K562 (cell line): ENCODE data around the gene ZNF292. TPM values are rescaled to one million over a fixed set of nuclear protein-coding genes. Genes with fewer than 3 reads are reported as not detected.
A peak's percentile ranks its signal among the peaks of the same experiment; 100 is the strongest.

Experiments
- ATAC-seq: fragments of 200-7000 bp; cut with Tn5 transposase; 3 replicates; pipeline ENCODE4 v1.9.1; 2020; ENCODE audit warnings: moderate library complexity
- BruUV-seq: library from RNA; stranded (reverse); fragments of 400-500 nt; replicated peaks from 2 replicates; lab custom pipeline; 2021; lab: Mats Ljungman, UMichigan
- CTCF ChIA-PET: fragments of 300-600 bp; formaldehyde crosslinking; extraction: SDS; loops from one replicate; lab custom pipeline; 2021; ENCODE audit warnings: low intra/inter-chr PET ratio; lab: Yijun Ruan, JAX
- POLR2A ChIA-PET: fragments of 300-600, 350-650 bp; sonication (Branson Sonifier 250); formaldehyde crosslinking; extraction: SDS; loops from one replicate; lab custom pipeline; 2021; ENCODE audit warnings: antibody characterized with exemption, inconsistent platforms; lab: Yijun Ruan, JAX
- DNase-seq, 4 experiments: peaks; one replicate each; pipeline versions ENCODE4 v3.0.0 to v3.0.0-alpha.2; 2011 to 2018; ENCODE audit warnings: low spot score in 3 of 4, mixed read lengths in 3 of 4; ENCODE audit errors: extremely low read depth in 1 of 4
- FAIRE-seq: peaks from 2 replicates; lab custom pipeline; 2011; peaks lifted over from hg19 to GRCh38; lab: Jason Lieb, UNC
- H2AFZ ChIP-seq: 2 replicates; pipeline ENCODE4 v1.6.0; 2011; ENCODE audit warnings: low read depth, low read length, control low read depth, inconsistent platforms
- H3K27ac ChIP-seq: fragments of 200-600 bp; 3 replicates; pipeline ENCODE4 v1.8.0; 2011; ENCODE audit warnings: low read depth, mild to moderate bottlenecking, control low read depth, inconsistent platforms, low read length, moderate library complexity, mixed read lengths; ENCODE audit errors: extremely low read depth
- H3K27me3 ChIP-seq, 2 experiments: fragments of 300-600 bp in 1 of 2; 2 replicates in 1 of 2; 3 replicates in 1 of 2; pipeline versions ENCODE4 v1.6.0 to v1.8.0; 2011; ENCODE audit warnings: inconsistent platforms in 2 of 2, low read length in 2 of 2, mild to moderate bottlenecking in 1 of 2, mixed read lengths in 1 of 2, moderate library complexity in 1 of 2; ENCODE audit not compliant: control insufficient read depth in 2 of 2, insufficient read depth in 2 of 2
- H3K36me3 ChIP-seq: fragments of 300-600 bp; 3 replicates; pipeline ENCODE4 v1.8.0; 2011; ENCODE audit warnings: mild to moderate bottlenecking, low read length, inconsistent platforms; ENCODE audit not compliant: control insufficient read depth, insufficient read depth
- H3K4me1 ChIP-seq, 2 experiments: fragments of 200-600 bp in 1 of 2; replicated peaks in 1 of 2; 2 replicates in 1 of 2; 3 replicates in 1 of 2; pipeline versions ENCODE4 v1.5.1 to v1.8.0; 2011; ENCODE audit warnings: inconsistent platforms in 2 of 2, low read length in 2 of 2, mild to moderate bottlenecking in 1 of 2, mixed read lengths in 1 of 2, moderate library complexity in 1 of 2; ENCODE audit not compliant: control insufficient read depth in 2 of 2, insufficient read depth in 2 of 2
- H3K4me2 ChIP-seq: 2 replicates; pipeline ENCODE4 v1.6.1; 2011; ENCODE audit warnings: low read length, control low read depth, inconsistent platforms, mixed read lengths; ENCODE audit not compliant: insufficient read depth
- H3K4me3 ChIP-seq: fragments of 200-600 bp; sonication (generic), shearing (Covaris generic); 2 replicates; pipeline ENCODE4 v1.5.1; 2016; ENCODE audit warnings: control low read depth, inconsistent platforms
- H3K79me2 ChIP-seq: fragments of 200-600 bp; 3 replicates; pipeline ENCODE4 v1.8.0; 2011; ENCODE audit warnings: low read length, inconsistent platforms; ENCODE audit not compliant: control insufficient read depth, insufficient read depth
- H3K9ac ChIP-seq, 2 experiments: 2 replicates each; pipeline versions ENCODE4 v1.6.0 to v1.6.1; 2011; ENCODE audit warnings: low read depth in 2 of 2, low read length in 2 of 2, control low read depth in 1 of 2, inconsistent platforms in 1 of 2, mild to moderate bottlenecking in 1 of 2, mixed read lengths in 1 of 2; ENCODE audit not compliant: insufficient read depth in 1 of 2
- H3K9me1 ChIP-seq: one replicate; pipeline ENCODE4 v1.6.0; 2011; ENCODE audit warnings: inconsistent platforms, mild to moderate bottlenecking, low read length, moderate library complexity; ENCODE audit not compliant: control insufficient read depth, insufficient read depth
- H3K9me3 ChIP-seq: replicated peaks from 2 replicates; pipeline ENCODE4 v1.5.1; 2011; ENCODE audit warnings: low read depth, low read length, inconsistent platforms; ENCODE audit not compliant: control insufficient read depth, insufficient read depth
- H4K20me1 ChIP-seq: replicated peaks from 2 replicates; pipeline ENCODE4 v1.6.1; 2011; ENCODE audit warnings: low read length, inconsistent platforms, mixed read lengths; ENCODE audit not compliant: control insufficient read depth, insufficient read depth
- CREB5 ChIP-seq: fragments of 250-450 bp; sonication (Bioruptor Pico); IDR thresholded peaks from 2 replicates; pipeline ENCODE4 v1.5.0; 2020; ENCODE audit warnings: mild to moderate bottlenecking
- FIP1L1 ChIP-seq: fragments of 200-400 bp; formaldehyde crosslinking; IDR thresholded peaks from 2 replicates; pipeline ENCODE4 v1.6.1; 2018; ENCODE audit warnings: mild to moderate bottlenecking, low read depth, low read length; ENCODE audit not compliant: poor library complexity, severe bottlenecking
- GABPB1 ChIP-seq: sonication (generic); formaldehyde crosslinking; IDR thresholded peaks from 2 replicates; pipeline ENCODE4 v1.8.0; 2022; ENCODE audit warnings: mild to moderate bottlenecking, missing genetic modification reagents
- KDM5B ChIP-seq: fragments of 200-600 bp; sonication (generic); IDR thresholded peaks from 2 replicates; pipeline ENCODE4 v1.6.1; 2012; ENCODE audit warnings: low read depth, mild to moderate bottlenecking, moderate library complexity, low read length, control low read depth, inconsistent platforms; ENCODE audit not compliant: insufficient replicate concordance
- LEF1 ChIP-seq: fragments of 450-650 bp; IDR thresholded peaks from 2 replicates; pipeline ENCODE4 v1.6.1; 2016; ENCODE audit warnings: mild to moderate bottlenecking
- MAX ChIP-seq: sonication (generic); formaldehyde crosslinking; IDR thresholded peaks from 2 replicates; pipeline ENCODE4 v1.9.0; 2022; ENCODE audit warnings: mild to moderate bottlenecking, missing genetic modification reagents
- MCM2 ChIP-seq: fragments of 450-650 bp; IDR thresholded peaks from 2 replicates; pipeline ENCODE4 v1.6.1; 2017; ENCODE audit warnings: low read depth, mild to moderate bottlenecking
- MTA3 ChIP-seq: fragments of 450-650 bp; formaldehyde crosslinking; IDR thresholded peaks from 2 replicates; pipeline ENCODE4 v1.6.1; 2017; ENCODE audit warnings: mild to moderate bottlenecking, borderline replicate concordance
- ZNF146 ChIP-seq: IDR thresholded peaks from one replicate; pipeline ENCODE4 v1.6.1; 2018; ENCODE audit warnings: missing compliant biosample characterization; ENCODE audit not compliant: unreplicated experiment
- ZNF512 ChIP-seq: IDR thresholded peaks from 2 replicates; pipeline ENCODE4 v1.6.1; 2016; ENCODE audit warnings: missing genetic modification characterization, missing compliant biosample characterization
- WGBS: fragments of 100-300 bp; shearing (Covaris generic); methylation state at CpG from one replicate; pipeline ENCODE4 v1.1.6; 2016; ENCODE audit warnings: low coverage, mixed read lengths; ENCODE audit not compliant: insufficient coverage; ENCODE audit errors: missing lambda C conversion rate; 5-methylcytosine and 5-hydroxymethylcytosine counted together
- in situ Hi-C: fragments of 300-500 bp; cut with MboI; formaldehyde crosslinking; loops from 4 replicates; pipeline ENCODE4 v1.15.0; 2018; ENCODE audit warnings: inconsistent platforms, mixed read lengths
- intact Hi-C: fragments of 100-400 bp; cut with micrococcal nuclease; formaldehyde crosslinking; loops from 2 replicates; pipeline ENCODE4 v1.14.2; 2022
- polyA plus RNA-seq, 8 experiments: library from polyadenylated mRNA; depleted of rRNA in 4 of 8; stranded (reverse) in 5 of 8; unstranded in 3 of 8; fragments of >200 nt; fragmentation: Nextera tagmentation in 2 of 8; fragmentation: Illumina TruSeq in 1 of 8; extraction: Ambion mirVana in 2 of 8; extraction: Trizol in 1 of 8; gene quantifications; 2 replicates each; pipeline versions ENCODE4 v1.2.1 to v1.2.3, GENCODE V29; 2011 to 2014; ENCODE audit warnings: inconsistent platforms in 1 of 8, missing spikeins in 1 of 8
- total RNA-seq, 7 experiments: library from RNA; depleted of rRNA in 6 of 7; stranded (reverse); fragments of >200 nt in 6 of 7; fragmentation: Illumina TruSeq in 2 of 7; extraction: Trizol in 2 of 7; gene quantifications; 2 replicates each; pipeline versions ENCODE4 v1.2.1 to v1.2.3, GENCODE V29; 2011 to 2021; ENCODE audit warnings: low replicate concordance in 1 of 7

The ZNF292 gene
- total and polyA plus RNA-seq, 9 of the 15 experiments (the other 6 are each of a cell fraction or from before 2014, with no cell fraction given): 4.4 to 17.1 (median 12.8) TPM

DNA sequence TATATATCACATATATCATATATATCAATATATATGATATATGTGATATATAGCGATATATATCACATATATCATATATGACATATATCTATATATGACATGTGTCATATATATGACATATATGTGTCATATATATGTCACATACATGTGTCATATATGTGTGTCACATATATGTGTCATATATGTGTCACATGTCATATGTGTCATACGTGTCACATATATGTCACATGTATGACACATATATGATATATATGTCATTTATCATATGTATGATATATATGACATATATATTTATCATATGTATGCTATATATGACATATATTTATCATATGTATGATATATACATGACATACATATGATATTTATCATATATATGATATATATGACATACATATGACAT, 27.6 kb upstream of the ZNF292 start:
- FAIRE-seq (no peak), DNase-seq (no peak), ATAC-seq (no peak)
- 24% methylated on average over 2 of the region's 2 CpGs for WGBS
- CTCF ChIA-PET: no interaction called here
- H3K9me1 ChIP-seq: no peaks in the 10 kb centered on the region
- no peaks in the 10 kb centered on the region for H3K79me2 ChIP-seq
- BruUV-seq: no TSS peak
- H3K4me2 ChIP-seq: no peak overlapping the region
- H3K9me3 ChIP-seq: no peaks in the 10 kb centered on the region
- in situ Hi-C loops: no loop called here
- intact Hi-C loops: no loop called here
- TF ChIP-seq LEF1 (0 out of 2 replicates have a peak, but pooled peaks have one; percentile 51), MTA3 (no peak)
- H3K4me3 ChIP-seq: no peak overlapping the region
- no peaks in the 10 kb centered on the region for H3K36me3 ChIP-seq
- POLR2A ChIA-PET: no interaction called here
- no peaks in the 10 kb centered on the region for H4K20me1 ChIP-seq
- H3K27ac ChIP-seq: no peak overlapping the region
- H2AFZ ChIP-seq: no peak overlapping the region
- no peaks in the 10 kb centered on the region for H3K27me3 ChIP-seq
- H3K4me1 ChIP-seq: no peaks in the 10 kb centered on the region; a peak in 1 of 5 replicates
- no peak overlapping the region for H3K9ac ChIP-seq

DNA sequence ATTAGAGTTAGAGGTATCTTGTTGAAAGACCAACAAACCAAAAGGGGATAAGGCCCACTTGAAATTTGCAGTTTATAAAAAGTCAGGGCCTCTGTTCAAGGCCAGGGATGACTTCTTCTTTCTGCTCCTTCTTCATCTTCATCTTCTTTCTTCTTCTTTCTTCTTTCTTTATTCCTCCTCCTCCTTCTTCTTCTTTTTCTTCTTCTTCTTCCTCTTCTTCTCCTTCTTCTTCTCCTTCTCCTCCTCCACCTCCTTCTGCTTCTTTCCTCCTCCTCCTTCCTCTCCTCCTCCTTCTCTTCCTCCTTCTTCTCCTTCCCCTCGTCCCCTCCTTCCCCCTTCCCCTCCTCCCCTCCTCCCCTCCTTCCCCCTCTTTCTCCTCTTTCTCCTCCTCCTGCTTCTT, 18.4 kb upstream of the ZNF292 start:
- no peaks in the 10 kb centered on the region; a peak in 1 of 5 replicates for H3K27me3 ChIP-seq
- POLR2A ChIA-PET: interaction anchor here (0.7 kb wide), 1 partner anchor 12 kb away, joined by 4 read pairs; no protein-coding TSS in a partner anchor
- no peaks in the 10 kb centered on the region for H3K9me1 ChIP-seq
- H3K27ac ChIP-seq: no peak overlapping the region
- intact Hi-C loops (loop anchor here (5.0 kb wide), 1 partner anchor 140 kb away; no protein-coding TSS in a partner anchor), in situ Hi-C loops (no loop called here)
- BruUV-seq: no TSS peak
- H3K9me3 ChIP-seq: no peaks in the 10 kb centered on the region; the same call in 1 of the 2 replicates
- WGBS: no CpG with 5 or more reads among the region's 1 CpG
- DNase-seq: no peak
- no peak overlapping the region for H2AFZ ChIP-seq
- H3K9ac ChIP-seq: no peak overlapping the region
- no peak for TF ChIP-seq ZNF146
- no peak for TF ChIP-seq CREB5
- TF ChIP-seq GABPB1 (CRISPR knock-in tag): no peak
- TF ChIP-seq MAX (CRISPR knock-in tag): no peak
- TF ChIP-seq FIP1L1: no peak
- TF ChIP-seq MCM2: no peak
- TF ChIP-seq ZNF512 (tag): peak; percentile 63; the same call in 1 of the 2 replicates
- no peak for TF ChIP-seq MTA3
- TF ChIP-seq KDM5B: no peak
- CTCF ChIA-PET: no interaction called here
- ATAC-seq: no peak
- no peaks in the 10 kb centered on the region for H3K4me1 ChIP-seq
- H3K36me3 ChIP-seq: no peaks in the 10 kb centered on the region
- no peaks in the 10 kb centered on the region for H3K79me2 ChIP-seq
- no peak for FAIRE-seq
- H3K4me3 ChIP-seq: no peak overlapping the region
- H4K20me1 ChIP-seq: no peaks in the 10 kb centered on the region
- H3K4me2 ChIP-seq: no peak overlapping the region
